Liver (tissue), 9 donors: ENCODE results near the gene CRYL1. TPM values are rescaled to one million over a fixed set of nuclear protein-coding genes. Genes with fewer than 3 reads are reported as not detected.
A peak's percentile ranks its signal among the peaks of the same experiment; 100 is the strongest.

Experiments used
- DNase-seq: peaks from one replicate; pipeline ENCODE4 v3.0.0-alpha.2; 2017; ENCODE audit warnings: low spot score
- H3K27ac ChIP-seq, 2 donors: one replicate each; pipeline ENCODE4 v1.7.0; 2013; ENCODE audit warnings: inconsistent platforms in 2 of 2, low read length in 2 of 2, control low read depth in 1 of 2, low read depth in 1 of 2, mild to moderate bottlenecking in 1 of 2
- H3K27me3 ChIP-seq, 4 donors: one replicate each; pipeline versions ENCODE4 v1.6.1 to v1.7.0; 2013; ENCODE audit warnings: low read length in 3 of 4, inconsistent platforms in 1 of 4, mild to moderate bottlenecking in 1 of 4, moderate library complexity in 1 of 4; ENCODE audit not compliant: control insufficient read depth in 4 of 4, insufficient read depth in 4 of 4
- H3K36me3 ChIP-seq, 4 donors: one replicate each; pipeline versions ENCODE4 v1.6.1 to v1.7.0; 2013; ENCODE audit warnings: low read length in 3 of 4, mild to moderate bottlenecking in 3 of 4, low read depth in 1 of 4, moderate library complexity in 1 of 4; ENCODE audit not compliant: control insufficient read depth in 4 of 4, insufficient read depth in 3 of 4
- H3K4me1 ChIP-seq, 4 donors: one replicate each; pipeline versions ENCODE4 v1.6.1 to v1.7.0; 2013; ENCODE audit warnings: low read length in 3 of 4, mild to moderate bottlenecking in 3 of 4, moderate library complexity in 1 of 4; ENCODE audit not compliant: control insufficient read depth in 4 of 4, insufficient read depth in 4 of 4
- H3K4me3 ChIP-seq, 3 donors: one replicate each; pipeline versions ENCODE4 v1.6.1 to v1.7.0; 2013; ENCODE audit warnings: low read length in 3 of 3, control low read depth in 1 of 3, low read depth in 1 of 3, mild to moderate bottlenecking in 1 of 3
- H3K9ac ChIP-seq, 2 donors: one replicate each; pipeline ENCODE4 v1.7.0; 2013; ENCODE audit warnings: low read length in 2 of 2, mild to moderate bottlenecking in 2 of 2, moderate library complexity in 2 of 2, control low read depth in 1 of 2, low read depth in 1 of 2
- H3K9me3 ChIP-seq, 4 donors: one replicate each; pipeline versions ENCODE4 v1.6.1 to v1.7.0; 2013; ENCODE audit warnings: low read length in 3 of 4; ENCODE audit not compliant: control insufficient read depth in 4 of 4
- EGR1 ChIP-seq, 2 donors: IDR thresholded peaks; 2 replicates each; pipeline ENCODE4 v1.6.1; 2016 to 2018; ENCODE audit warnings: antibody characterized with exemption in 2 of 2, low read depth in 2 of 2
- FOXA2 ChIP-seq: IDR thresholded peaks from 2 replicates; pipeline ENCODE4 v1.6.1; 2016; ENCODE audit warnings: antibody characterized with exemption
- GABPA ChIP-seq, 2 donors: IDR thresholded peaks in 1 of 2; conservative IDR thresholded peaks in 1 of 2; 2 replicates each; pipeline ENCODE4 v1.6.1; 2016; ENCODE audit warnings: antibody characterized with exemption in 2 of 2, mild to moderate bottlenecking in 1 of 2, moderate library complexity in 1 of 2
- HNF4A ChIP-seq, 2 donors: conservative IDR thresholded peaks; 2 replicates each; pipeline ENCODE4 v1.6.1; 2016; ENCODE audit warnings: antibody characterized with exemption in 2 of 2, mild to moderate bottlenecking in 2 of 2
- HNF4G ChIP-seq: IDR thresholded peaks from 2 replicates; pipeline ENCODE4 v1.6.1; 2016; ENCODE audit warnings: antibody characterized with exemption
- JUND ChIP-seq, 2 donors: IDR thresholded peaks; 2 replicates each; pipeline ENCODE4 v1.6.1; 2016; ENCODE audit warnings: antibody characterized with exemption in 2 of 2
- NR2F2 ChIP-seq: IDR thresholded peaks from 2 replicates; pipeline ENCODE4 v1.6.1; 2016; ENCODE audit warnings: antibody characterized with exemption
- RAD21 ChIP-seq, 2 donors: IDR thresholded peaks; 2 replicates each; pipeline ENCODE4 v1.6.1; 2016; ENCODE audit warnings: antibody characterized with exemption in 2 of 2, mild to moderate bottlenecking in 2 of 2
- REST ChIP-seq: IDR thresholded peaks from 2 replicates; pipeline ENCODE4 v1.6.1; 2016; ENCODE audit warnings: antibody characterized with exemption, mild to moderate bottlenecking
- RXRA ChIP-seq, 2 donors: IDR thresholded peaks; 2 replicates each; pipeline ENCODE4 v1.6.1; 2017 to 2018; ENCODE audit warnings: antibody characterized with exemption in 2 of 2, mild to moderate bottlenecking in 1 of 2
- SP1 ChIP-seq: IDR thresholded peaks from 2 replicates; pipeline ENCODE4 v1.6.1; 2018; ENCODE audit warnings: antibody characterized with exemption, mild to moderate bottlenecking
- TAF1 ChIP-seq: conservative IDR thresholded peaks from 2 replicates; pipeline ENCODE4 v1.6.1; 2016; ENCODE audit warnings: antibody characterized with exemption, mild to moderate bottlenecking
- YY1 ChIP-seq: IDR thresholded peaks from 2 replicates; pipeline ENCODE4 v1.6.1; 2016; ENCODE audit warnings: antibody characterized with exemption, mild to moderate bottlenecking
- ZBTB33 ChIP-seq: IDR thresholded peaks from 2 replicates; pipeline ENCODE4 v1.6.1; 2016; ENCODE audit warnings: antibody characterized with exemption
- WGBS: extraction: QIAGEN DNeasy Blood & Tissue Kit; methylation state at CpG from one replicate; pipeline ENCODE4 v1.1.7; 2013; 5-methylcytosine and 5-hydroxymethylcytosine counted together
- polyA plus RNA-seq, 2 donors: library from polyadenylated mRNA; stranded (reverse) in 1 of 2; unstranded in 1 of 2; fragments of 200-250 nt in 1 of 2; fragments of >200 nt in 1 of 2; fragmentation: Nextera tagmentation in 1 of 2; extraction: Ambion mirVana in 1 of 2; gene quantifications; one replicate each; pipeline versions ENCODE4 v1.2.1 to v1.2.3, GENCODE V29; 2013 to 2015
- total RNA-seq, 2 donors: library from RNA; depleted of rRNA; stranded (reverse); fragments of >200 nt; gene quantifications; one replicate each; pipeline ENCODE4 v1.2.3, GENCODE V29; 2014
- TF ChIP-seq, protein P1 (sequence below): fragments of 150-350 bp; IDR thresholded peaks from 2 replicates; pipeline ENCODE4 v1.5.1; 2017; ENCODE audit warnings: improper control_type of control experiment, low read depth, low read length; ENCODE audit not compliant: missing input control
- TF ChIP-seq, protein P2 (sequence below): IDR thresholded peaks from 2 replicates; pipeline ENCODE4 v1.6.1; 2016; ENCODE audit warnings: antibody characterized with exemption
- donor health status: healthy.
- donor health status: healthy.
- donor health status: healthy.
- donor health status: healthy.
- donor health status: healthy.

Gene CRYL1
- total and polyA plus RNA-seq, 4 donors, result 87.8 to 179 (median 168) TPM

DNA sequence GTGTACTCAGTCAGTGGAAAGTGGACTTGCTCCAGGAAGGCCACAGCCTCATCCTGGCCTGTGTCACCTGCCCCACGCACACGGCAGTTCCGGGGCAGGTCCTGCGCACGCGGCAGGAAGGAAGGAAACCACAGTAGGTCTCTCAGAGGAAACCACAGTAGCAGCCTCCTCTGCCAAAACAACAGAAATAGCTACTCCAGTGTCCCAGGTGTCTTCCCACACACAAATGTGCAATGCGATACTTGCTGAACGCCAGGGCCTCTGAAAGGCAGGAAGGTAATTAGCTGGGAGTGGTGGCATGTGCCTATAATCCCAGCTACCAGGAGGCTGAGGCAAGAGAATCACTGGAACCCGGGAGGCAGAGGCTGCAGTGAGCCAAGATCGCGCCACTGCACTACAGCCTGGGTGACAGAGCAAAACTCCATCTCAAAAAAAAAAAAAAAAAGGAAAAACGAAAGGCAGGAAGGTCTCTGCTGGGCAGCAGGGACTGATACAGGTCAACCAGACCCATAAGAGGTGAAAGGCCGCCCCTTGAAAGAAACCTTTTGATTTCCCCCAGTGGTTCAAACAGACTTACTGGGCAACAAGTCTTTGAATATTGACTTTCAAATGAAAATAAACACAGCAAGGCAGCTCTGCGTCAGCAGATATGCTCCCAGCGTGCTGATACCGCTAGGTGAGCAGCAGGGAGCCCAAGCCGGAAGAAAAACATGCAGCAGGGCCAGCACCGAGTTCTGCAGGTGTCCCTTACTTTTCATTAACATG, 49.5 kb downstream of the CRYL1 start:
- Histone ChIP-seq H3K36me3 (peaks cover 4 to 31% (median 15%) of the 10 kb centered on the region in 4 donors), H3K27ac (peak overlapping the region in 1 of 2 donors; percentile 19)

DNA sequence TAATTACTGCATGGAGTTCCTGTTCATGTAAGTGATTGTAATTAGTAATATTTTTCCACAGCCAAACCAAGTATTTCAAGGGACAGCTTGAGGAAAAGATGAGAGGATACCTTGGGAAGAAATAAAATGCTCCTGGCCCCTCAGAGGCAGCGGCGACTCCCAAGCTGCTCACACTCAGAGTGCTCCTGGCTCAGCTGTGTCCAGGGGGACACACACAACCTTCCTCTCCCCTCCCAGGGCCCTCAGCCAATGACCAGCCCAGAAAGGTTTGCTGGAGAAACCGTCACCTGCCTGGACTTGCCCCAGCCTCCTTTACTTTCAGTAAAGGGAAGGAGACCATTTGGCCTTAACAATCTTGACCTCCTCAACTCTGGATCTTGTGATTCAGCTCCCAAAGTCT, 51.1 kb downstream of the CRYL1 start:
- Histone ChIP-seq H3K4me1 (peaks cover 0 to 2% (median 0%) of the 10 kb centered on the region in 4 donors), H3K36me3 (peaks cover 12 to 25% (median 20%) of the 10 kb centered on the region in 4 donors), H3K4me3 (no peak overlapping the region), H3K27ac (no peak overlapping the region), H3K27me3 (no peaks in the 10 kb centered on the region), H3K9me3 (no peaks in the 10 kb centered on the region), H3K9ac (no peak overlapping the region)
- WGBS, result 98% methylated on average over 3 of the region's 3 CpGs
- DNase-seq, result no peak
- TF ChIP-seq RAD21 (IDR thresholded peaks at IDR 0.05) (no peak), NR2F2 (no peak), RXRA (IDR thresholded peaks at IDR 0.05) (no peak), HNF4A (conservative IDR thresholded peaks at IDR 0.05) (no peak), REST (no peak), GABPA (IDR thresholded peaks at IDR 0.05 in 1 of 2, conservative IDR thresholded peaks at IDR 0.05 in 1 of 2) (no peak), JUND (IDR thresholded peaks at IDR 0.05) (no peak), HNF4G (no peak), TAF1 (no peak), EGR1 (IDR thresholded peaks at IDR 0.05; ENCODE audit: low read depth in 2 of 2) (no peak), ZBTB33 (no peak), YY1 (no peak), FOXA2 (no peak)
- TF ChIP-seq, protein P1, sequence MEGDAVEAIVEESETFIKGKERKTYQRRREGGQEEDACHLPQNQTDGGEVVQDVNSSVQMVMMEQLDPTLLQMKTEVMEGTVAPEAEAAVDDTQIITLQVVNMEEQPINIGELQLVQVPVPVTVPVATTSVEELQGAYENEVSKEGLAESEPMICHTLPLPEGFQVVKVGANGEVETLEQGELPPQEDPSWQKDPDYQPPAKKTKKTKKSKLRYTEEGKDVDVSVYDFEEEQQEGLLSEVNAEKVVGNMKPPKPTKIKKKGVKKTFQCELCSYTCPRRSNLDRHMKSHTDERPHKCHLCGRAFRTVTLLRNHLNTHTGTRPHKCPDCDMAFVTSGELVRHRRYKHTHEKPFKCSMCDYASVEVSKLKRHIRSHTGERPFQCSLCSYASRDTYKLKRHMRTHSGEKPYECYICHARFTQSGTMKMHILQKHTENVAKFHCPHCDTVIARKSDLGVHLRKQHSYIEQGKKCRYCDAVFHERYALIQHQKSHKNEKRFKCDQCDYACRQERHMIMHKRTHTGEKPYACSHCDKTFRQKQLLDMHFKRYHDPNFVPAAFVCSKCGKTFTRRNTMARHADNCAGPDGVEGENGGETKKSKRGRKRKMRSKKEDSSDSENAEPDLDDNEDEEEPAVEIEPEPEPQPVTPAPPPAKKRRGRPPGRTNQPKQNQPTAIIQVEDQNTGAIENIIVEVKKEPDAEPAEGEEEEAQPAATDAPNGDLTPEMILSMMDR, result no peak
- TF ChIP-seq, protein P2, sequence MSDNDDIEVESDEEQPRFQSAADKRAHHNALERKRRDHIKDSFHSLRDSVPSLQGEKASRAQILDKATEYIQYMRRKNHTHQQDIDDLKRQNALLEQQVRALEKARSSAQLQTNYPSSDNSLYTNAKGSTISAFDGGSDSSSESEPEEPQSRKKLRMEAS, result no peak

More for the DNA sequence above, 49.5 kb downstream of the CRYL1 start:
- TF ChIP-seq SP1, result peak; percentile 9
- TF ChIP-seq REST, result no peak
- Histone ChIP-seq H3K9ac (no peak overlapping the region), H3K9me3 (no peaks in the 10 kb centered on the region), H3K4me3 (no peak overlapping the region), H3K27me3 (no peaks in the 10 kb centered on the region), H3K4me1 (peaks cover 0 to 2% (median 0%) of the 10 kb centered on the region in 4 donors)
- WGBS, result 58% methylated on average over 18 of the region's 18 CpGs
- no peak for DNase-seq
